Body of pancreas (tissue), 4 donors: ENCODE measurements around the gene ANTXR2.

Experiments used
- POLR2A ChIP-seq, 3 donors: fragments of 450-650 bp; IDR thresholded peaks; one replicate each; pipeline ENCODE4 v1.6.1; 2016; ENCODE audit warnings: antibody characterized with exemption in 3 of 3, mild to moderate bottlenecking in 2 of 3
- TF ChIP-seq, protein P1 (sequence below), 7 experiments: fragments of 450-650 bp in 4 of 7; fragments of 200-600 bp in 3 of 7; sonication (generic) in 3 of 7; IDR thresholded peaks; one replicate each; pipeline ENCODE4 v1.5.1; 2016 to 2019; ENCODE audit warnings: antibody characterized with exemption in 7 of 7

DNA sequence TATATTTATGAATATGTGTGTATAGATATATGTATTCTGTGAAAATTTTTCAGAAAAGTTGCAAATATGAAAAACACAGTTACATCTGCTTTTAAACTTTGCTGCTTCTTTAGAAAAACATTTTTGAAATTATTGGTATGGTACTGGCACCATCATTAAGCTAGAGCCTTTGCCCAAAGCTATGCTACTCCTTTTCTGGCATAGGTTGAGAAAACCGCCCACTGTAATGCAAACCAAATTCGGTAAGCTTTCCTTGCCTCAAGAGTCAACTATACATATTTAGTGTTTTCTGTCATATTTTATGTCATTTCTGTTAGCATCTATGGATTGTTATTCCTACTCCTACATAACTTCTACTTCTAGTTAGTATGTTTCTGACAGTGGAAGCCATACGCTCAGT is 50.7 kb downstream of the ANTXR2 start:
- TF ChIP-seq, protein P1, sequence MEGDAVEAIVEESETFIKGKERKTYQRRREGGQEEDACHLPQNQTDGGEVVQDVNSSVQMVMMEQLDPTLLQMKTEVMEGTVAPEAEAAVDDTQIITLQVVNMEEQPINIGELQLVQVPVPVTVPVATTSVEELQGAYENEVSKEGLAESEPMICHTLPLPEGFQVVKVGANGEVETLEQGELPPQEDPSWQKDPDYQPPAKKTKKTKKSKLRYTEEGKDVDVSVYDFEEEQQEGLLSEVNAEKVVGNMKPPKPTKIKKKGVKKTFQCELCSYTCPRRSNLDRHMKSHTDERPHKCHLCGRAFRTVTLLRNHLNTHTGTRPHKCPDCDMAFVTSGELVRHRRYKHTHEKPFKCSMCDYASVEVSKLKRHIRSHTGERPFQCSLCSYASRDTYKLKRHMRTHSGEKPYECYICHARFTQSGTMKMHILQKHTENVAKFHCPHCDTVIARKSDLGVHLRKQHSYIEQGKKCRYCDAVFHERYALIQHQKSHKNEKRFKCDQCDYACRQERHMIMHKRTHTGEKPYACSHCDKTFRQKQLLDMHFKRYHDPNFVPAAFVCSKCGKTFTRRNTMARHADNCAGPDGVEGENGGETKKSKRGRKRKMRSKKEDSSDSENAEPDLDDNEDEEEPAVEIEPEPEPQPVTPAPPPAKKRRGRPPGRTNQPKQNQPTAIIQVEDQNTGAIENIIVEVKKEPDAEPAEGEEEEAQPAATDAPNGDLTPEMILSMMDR (IDR thresholded peaks at IDR 0.05), result no peak
- TF ChIP-seq POLR2A (IDR thresholded peaks at IDR 0.05), result no peak
